Measurements from ENCODE around the gene ZNF169.

DNA sequence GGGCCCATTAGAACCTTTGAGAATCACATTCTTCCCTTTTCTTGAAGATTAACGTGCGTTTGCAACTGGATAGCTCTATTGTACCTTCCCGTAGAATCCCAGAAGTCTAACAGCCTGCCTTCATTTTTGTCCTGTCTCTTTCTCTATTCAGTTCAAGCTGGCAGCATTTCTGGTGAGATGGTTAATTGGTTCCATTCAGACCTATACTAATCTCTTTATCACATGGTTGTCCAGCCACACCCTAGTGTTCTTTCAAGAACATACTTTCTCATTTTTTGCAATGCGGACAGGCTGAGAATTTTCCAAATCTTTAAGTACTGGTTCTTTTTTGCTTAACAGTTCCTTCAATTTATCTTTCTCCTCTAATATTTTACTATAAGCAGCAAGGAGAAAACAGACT is 43.3 kb downstream of the ZNF169 start:
- TF ChIP-seq, protein P1, sequence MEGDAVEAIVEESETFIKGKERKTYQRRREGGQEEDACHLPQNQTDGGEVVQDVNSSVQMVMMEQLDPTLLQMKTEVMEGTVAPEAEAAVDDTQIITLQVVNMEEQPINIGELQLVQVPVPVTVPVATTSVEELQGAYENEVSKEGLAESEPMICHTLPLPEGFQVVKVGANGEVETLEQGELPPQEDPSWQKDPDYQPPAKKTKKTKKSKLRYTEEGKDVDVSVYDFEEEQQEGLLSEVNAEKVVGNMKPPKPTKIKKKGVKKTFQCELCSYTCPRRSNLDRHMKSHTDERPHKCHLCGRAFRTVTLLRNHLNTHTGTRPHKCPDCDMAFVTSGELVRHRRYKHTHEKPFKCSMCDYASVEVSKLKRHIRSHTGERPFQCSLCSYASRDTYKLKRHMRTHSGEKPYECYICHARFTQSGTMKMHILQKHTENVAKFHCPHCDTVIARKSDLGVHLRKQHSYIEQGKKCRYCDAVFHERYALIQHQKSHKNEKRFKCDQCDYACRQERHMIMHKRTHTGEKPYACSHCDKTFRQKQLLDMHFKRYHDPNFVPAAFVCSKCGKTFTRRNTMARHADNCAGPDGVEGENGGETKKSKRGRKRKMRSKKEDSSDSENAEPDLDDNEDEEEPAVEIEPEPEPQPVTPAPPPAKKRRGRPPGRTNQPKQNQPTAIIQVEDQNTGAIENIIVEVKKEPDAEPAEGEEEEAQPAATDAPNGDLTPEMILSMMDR (IDR thresholded peaks at IDR 0.05), result no peak
- no peak for TF ChIP-seq POLR2A (IDR thresholded peaks at IDR 0.05)

Measured in right lobe of liver (tissue), 4 donors.